ENCODE measurements around the gene SLMAP.

GRCh38 chr3:57952208-57952631, 196.1 kb downstream of the SLMAP start:
- no peak for TF ChIP-seq CTCF (IDR thresholded peaks at IDR 0.05)
- TF ChIP-seq POLR2A (IDR thresholded peaks at IDR 0.05) = peak; percentile 48 to 59

Data from uterus (tissue), 2 donors.